ENCODE results near the gene GCNT1.
A peak's percentile ranks its signal among the peaks of the same experiment; 100 is the strongest.
"Not testable (repeated sequence)": the region's sequence is repeated elsewhere in the genome, so short reads cannot be mapped to it uniquely, and the experiment has no call there.

Gene GCNT1

GRCh38 chr9:76491056-76491455, 32.1 kb downstream of the GCNT1 start:
- DNase-seq (ENCODE audit: low read depth): not testable (repeated sequence)

DNA sequence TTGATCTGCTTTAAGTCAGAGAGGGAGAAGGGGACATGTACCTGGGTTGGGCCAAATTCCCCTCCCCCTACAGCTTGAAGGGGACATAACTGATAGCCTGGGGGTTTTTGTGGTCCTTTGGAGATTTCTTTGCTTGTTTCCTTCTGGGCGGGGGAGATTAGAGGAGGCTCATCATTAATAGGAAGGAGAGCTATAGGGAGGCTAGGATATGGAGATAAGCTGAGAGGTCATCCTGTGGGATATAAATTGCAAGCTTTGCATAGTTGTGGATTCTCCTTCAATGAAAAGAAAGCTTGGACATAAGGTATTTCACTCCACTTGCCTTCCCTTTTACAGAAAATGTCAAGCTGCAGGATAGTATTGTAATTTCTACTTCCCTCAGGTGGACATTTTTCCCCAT, 34.5 kb downstream of the GCNT1 start:
- not testable (repeated sequence) for DNase-seq (ENCODE audit: low read depth)

- no peak for DNase-seq (ENCODE audit: low read depth)
Measured at GRCh38 chr9:76500061-76500460, 41.1 kb downstream of the GCNT1 start.

DNA sequence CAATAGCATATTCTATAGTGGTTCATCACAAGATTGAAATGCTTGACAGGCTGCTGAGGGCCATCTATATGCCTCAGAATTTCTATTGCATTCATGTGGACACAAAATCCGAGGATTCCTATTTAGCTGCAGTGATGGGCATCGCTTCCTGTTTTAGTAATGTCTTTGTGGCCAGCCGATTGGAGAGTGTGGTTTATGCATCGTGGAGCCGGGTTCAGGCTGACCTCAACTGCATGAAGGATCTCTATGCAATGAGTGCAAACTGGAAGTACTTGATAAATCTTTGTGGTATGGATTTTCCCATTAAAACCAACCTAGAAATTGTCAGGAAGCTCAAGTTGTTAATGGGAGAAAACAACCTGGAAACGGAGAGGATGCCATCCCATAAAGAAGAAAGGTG, 43.8 kb downstream of the GCNT1 start:
- no peak for DNase-seq (ENCODE audit: low read depth)

DNA sequence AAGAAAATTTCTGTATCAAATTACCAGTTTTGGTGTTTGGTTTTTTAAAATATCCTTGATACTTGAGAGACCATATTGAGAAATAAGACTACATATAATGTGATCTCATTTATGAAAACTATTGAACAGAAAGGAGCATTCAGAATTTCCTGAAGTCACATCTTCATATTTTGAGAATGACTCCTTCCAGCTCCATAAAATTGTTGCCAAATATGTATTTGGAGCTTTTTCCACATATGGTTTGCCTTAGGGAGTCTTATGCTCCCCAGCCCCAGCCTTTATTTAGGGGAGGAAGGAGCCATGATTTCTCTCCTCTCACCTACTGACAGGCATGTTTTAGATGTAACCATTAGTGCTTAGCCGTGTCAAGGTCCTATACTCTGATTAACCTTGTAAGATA, 51.1 kb downstream of the GCNT1 start:
- DNase-seq (ENCODE audit: low read depth): peak; percentile 10

GRCh38 chr9:76510446-76510845, 51.5 kb downstream of the GCNT1 start:
- no peak for DNase-seq (ENCODE audit: low read depth)

DNA sequence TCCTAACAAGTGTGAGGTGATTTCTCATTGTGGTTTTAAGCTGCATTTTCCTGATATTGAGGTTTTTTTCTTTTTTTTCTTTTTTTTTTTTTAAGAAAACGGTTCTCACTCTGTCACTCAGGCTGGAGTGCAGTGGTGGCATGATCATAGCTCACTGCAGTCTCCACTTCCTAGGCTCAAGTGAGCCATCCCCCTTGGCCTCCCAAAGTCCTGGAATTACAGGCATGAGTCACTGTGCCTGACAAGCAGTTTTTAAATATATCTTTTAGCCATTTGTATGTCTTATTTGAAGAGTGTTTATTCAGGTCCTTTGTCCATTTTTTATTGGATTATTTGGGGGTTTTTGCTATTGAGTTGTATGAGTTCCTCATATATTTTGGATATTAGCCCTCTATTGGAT, 53.8 kb downstream of the GCNT1 start:
- DNase-seq (ENCODE audit: low read depth): peak; percentile 58

GRCh38 chr9:76516350-76516749, 57.4 kb downstream of the GCNT1 start:
- DNase-seq (ENCODE audit: low read depth): no peak

DNA sequence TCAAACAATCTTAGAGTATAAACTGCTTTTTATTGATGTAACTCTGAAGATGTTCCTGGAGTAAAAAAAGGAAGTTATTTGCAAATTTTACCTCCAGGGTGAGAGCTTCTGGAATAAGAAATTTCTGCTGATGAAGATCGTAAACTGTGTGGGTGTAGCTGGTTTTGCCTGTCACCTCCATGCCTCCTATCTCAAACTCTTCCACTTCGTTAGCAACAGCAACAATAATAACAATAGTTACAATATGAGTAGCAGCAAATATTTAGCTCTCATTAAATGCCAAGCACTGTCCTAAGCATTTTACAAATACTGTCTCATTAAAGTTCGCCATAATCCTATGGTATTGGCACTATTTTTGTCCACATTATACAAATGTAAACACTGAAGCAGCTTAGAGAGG, 57.9 kb downstream of the GCNT1 start:
- no peak for DNase-seq (ENCODE audit: low read depth)

DNA sequence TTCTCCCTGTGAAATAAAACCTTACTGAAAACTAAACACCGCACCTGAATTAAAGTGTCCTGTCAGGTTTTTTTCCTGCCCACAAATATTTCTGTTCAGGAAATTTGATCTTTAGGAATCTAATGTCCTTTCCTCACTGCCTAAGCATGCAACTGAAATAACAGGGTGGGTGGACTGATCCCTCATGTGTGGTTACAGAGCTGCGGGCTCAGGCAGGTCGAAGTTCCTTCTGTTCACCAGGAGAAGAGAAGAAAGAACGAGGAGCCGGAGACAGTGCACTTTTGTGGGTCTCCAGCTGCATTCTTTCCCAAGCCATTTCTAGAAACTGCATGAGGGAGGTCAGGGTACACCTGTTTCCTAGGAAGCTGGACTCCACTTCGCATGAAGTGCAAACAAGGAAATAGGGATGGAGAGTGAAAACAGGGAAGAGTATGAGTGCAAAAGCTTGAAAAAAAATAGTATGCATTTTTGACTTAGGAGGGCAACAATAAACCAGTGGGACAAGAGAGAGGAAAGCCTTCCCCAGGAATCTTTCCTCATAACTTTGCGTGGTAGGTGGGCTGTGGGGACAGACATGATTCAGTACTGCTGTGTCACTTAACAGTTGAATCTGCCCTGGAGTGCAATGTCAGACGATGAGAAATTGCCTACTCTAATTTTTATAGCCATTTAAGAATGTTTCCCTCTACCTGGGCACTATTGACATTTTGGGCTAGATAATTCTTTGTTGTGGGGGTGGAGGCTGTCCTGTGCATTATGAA, 60.3 kb downstream of the GCNT1 start:
- DNase-seq (ENCODE audit: low read depth): no peak

- no peak for DNase-seq (ENCODE audit: low read depth)
Measured at GRCh38 chr9:76521244-76521681, 62.3 kb downstream of the GCNT1 start.

- no peak for DNase-seq (ENCODE audit: low read depth)
Measured at GRCh38 chr9:76521906-76522305, 62.9 kb downstream of the GCNT1 start.

GRCh38 chr9:76523617-76524200, 64.7 kb downstream of the GCNT1 start:
- not testable (repeated sequence) for DNase-seq (ENCODE audit: low read depth)

DNA sequence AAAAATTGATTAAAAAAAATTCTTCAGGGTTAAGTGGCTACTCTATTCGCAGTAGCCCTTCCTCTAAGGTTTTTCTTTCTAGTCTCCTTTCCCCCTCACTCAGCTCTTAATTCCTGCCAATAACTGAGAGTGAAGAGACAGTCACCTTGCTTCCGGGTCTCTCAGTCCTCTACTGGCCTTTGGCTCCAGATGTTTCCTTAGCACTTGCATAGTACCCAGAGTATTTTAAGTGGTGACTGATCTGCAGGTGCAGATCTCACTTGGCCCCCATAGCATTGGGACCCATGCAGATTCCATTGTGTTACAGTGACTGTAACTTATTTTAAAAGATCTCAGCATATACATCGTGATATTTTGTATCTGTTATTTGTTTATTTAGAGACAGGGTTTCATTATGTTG, 66.2 kb downstream of the GCNT1 start:
- no peak for DNase-seq (ENCODE audit: low read depth)

DNA sequence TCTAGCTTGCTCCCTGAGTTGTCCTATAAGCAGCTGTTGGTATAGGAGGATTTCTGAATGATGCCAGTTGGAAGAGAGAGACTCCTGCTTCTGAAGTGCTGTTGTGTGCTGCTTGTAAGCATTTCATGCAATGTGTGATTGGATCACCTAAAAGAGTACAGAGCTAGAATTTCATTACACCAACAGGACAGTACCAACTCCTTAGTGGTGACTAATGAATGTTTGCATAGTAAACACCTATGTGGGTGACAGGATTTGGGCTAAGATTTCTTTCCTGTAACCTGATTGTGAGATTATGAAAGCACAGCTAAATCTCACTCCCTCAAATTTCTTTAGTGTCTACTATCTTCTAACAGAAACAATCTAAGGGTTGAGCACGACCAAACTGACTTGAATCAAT, 67.0 kb downstream of the GCNT1 start:
- DNase-seq (ENCODE audit: low read depth): no peak

GRCh38 chr9:76528056-76528455, 69.1 kb downstream of the GCNT1 start:
- DNase-seq (ENCODE audit: low read depth): no peak

- DNase-seq (ENCODE audit: low read depth): no peak
Measured at GRCh38 chr9:76528642-76529190, 69.7 kb downstream of the GCNT1 start.

- DNase-seq (ENCODE audit: low read depth): no peak
Measured at GRCh38 chr9:76529653-76530052, 70.7 kb downstream of the GCNT1 start.

GRCh38 chr9:76530458-76531110, 71.6 kb downstream of the GCNT1 start:
- no peak for DNase-seq (ENCODE audit: low read depth)

DNA sequence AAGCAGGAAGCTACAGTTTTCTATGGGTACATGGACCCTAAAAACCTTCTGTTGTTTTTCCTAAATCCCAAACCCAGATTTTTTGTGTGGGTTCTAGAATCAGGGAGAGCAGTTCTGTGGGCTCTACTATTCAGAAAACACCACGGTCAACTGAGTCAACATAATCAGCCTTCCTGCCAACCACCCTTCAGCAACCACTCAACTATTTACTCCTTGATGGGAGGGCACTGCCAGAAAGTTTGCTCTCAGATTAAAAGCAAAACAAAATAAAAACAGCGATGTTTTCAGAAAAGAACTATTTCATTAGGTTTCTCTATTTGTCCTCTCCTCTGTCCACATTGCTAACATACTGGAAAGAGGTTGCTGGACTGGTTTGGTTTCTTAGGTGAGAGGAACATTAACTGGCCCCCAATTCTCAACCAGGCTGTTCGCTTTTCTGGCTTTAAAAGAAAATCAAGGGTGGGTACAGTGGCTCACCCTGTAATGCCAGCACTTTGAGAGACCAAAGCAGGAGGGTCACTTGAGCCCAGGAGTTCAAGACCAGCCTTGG, 72.3 kb downstream of the GCNT1 start:
- no peak for DNase-seq (ENCODE audit: low read depth)

GRCh38 chr9:76532877-76533276, 73.9 kb downstream of the GCNT1 start:
- not testable (repeated sequence) for DNase-seq (ENCODE audit: low read depth)

DNA sequence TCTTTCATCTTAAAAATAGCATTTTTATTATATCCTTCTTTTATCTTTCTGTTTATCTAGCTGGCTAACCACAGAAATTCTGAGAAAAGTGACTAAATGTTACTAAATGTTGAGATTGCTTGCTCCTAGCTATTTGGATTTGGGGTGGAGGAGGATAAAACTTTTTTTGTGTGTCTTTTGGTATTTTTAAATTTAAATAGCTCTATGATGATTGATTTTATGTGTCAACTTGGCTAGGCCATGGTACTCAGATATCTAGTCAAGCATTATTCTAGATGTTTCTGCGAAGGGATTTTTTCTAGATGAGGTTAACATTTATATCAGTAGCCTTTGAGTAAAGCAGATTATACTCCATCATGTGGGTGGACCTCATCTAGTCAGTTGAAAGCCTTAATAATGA, 75.0 kb downstream of the GCNT1 start:
- peak; percentile 62 for DNase-seq (ENCODE audit: low read depth)

GRCh38 chr9:76537150-76537646, 78.2 kb downstream of the GCNT1 start:
- no peak for DNase-seq (ENCODE audit: low read depth)
